Activated effector memory CD4-positive, alpha-beta T cell treated with Interleukin-2 at 50 U/mL for 16 hours (primary cell): ENCODE measurements around the gene KIAA2012.

Experiments used
- DNase-seq: peaks from one replicate; pipeline ENCODE4 v3.0.0-alpha.2; 2020

The KIAA2012 gene

GRCh38 chr2:202091476-202091875 is 18.4 kb downstream of the KIAA2012 start:
- DNase-seq = no peak

GRCh38 chr2:202094426-202094986 is 21.5 kb downstream of the KIAA2012 start:
- no peak for DNase-seq

GRCh38 chr2:202095235-202095634 is 22.2 kb downstream of the KIAA2012 start:
- no peak for DNase-seq

- DNase-seq = no peak
Measured at GRCh38 chr2:202096736-202097135, 23.7 kb downstream of the KIAA2012 start.

- no peak for DNase-seq
Measured at GRCh38 chr2:202098291-202098690, 25.2 kb downstream of the KIAA2012 start.

- no peak for DNase-seq
Measured at GRCh38 chr2:202099515-202099914, 26.5 kb downstream of the KIAA2012 start.

- no peak for DNase-seq
Measured at GRCh38 chr2:202100176-202100575, 27.1 kb downstream of the KIAA2012 start.

- no peak for DNase-seq
Measured at GRCh38 chr2:202101026-202101579, 28.0 kb downstream of the KIAA2012 start.

- DNase-seq = no peak
Measured at GRCh38 chr2:202102425-202103000, 29.5 kb downstream of the KIAA2012 start.

GRCh38 chr2:202104286-202104870 is 31.3 kb downstream of the KIAA2012 start:
- DNase-seq = no peak

GRCh38 chr2:202105025-202105424 is 32.0 kb downstream of the KIAA2012 start:
- DNase-seq = no peak

GRCh38 chr2:202108345-202108744 is 35.3 kb downstream of the KIAA2012 start:
- no peak for DNase-seq

GRCh38 chr2:202109139-202109736 is 36.2 kb downstream of the KIAA2012 start:
- no peak for DNase-seq

GRCh38 chr2:202109737-202110184 is 36.7 kb downstream of the KIAA2012 start:
- no peak for DNase-seq

GRCh38 chr2:202110491-202110890 is 37.4 kb downstream of the KIAA2012 start:
- DNase-seq = no peak

GRCh38 chr2:202112041-202112440 is 39.0 kb downstream of the KIAA2012 start:
- DNase-seq = no peak

GRCh38 chr2:202113571-202114142 is 40.6 kb downstream of the KIAA2012 start:
- no peak for DNase-seq

- DNase-seq = no peak
Measured at GRCh38 chr2:202114291-202114690, 41.2 kb downstream of the KIAA2012 start.

- DNase-seq = no peak
Measured at GRCh38 chr2:202114795-202115194, 41.7 kb downstream of the KIAA2012 start.

GRCh38 chr2:202115479-202115971 is 42.5 kb downstream of the KIAA2012 start:
- no peak for DNase-seq

- no peak for DNase-seq
Measured at GRCh38 chr2:202116691-202117090, 43.6 kb downstream of the KIAA2012 start.

- no peak for DNase-seq
Measured at GRCh38 chr2:202118168-202118567, 45.1 kb downstream of the KIAA2012 start.

- DNase-seq = no peak
Measured at GRCh38 chr2:202120828-202121227, 47.8 kb downstream of the KIAA2012 start.
